Middle frontal gyrus (tissue), 1 donor: ENCODE results near the gene SSTR4.
A peak's percentile ranks its signal among the peaks of the same experiment; 100 is the strongest.
"Not testable (repeated sequence)": the region's sequence is repeated elsewhere in the genome, so short reads cannot be mapped to it uniquely, and the experiment has no call there.

ENCODE experiments used
- DNase-seq: peaks from one replicate; pipeline ENCODE4 v3.0.0-alpha.2; 2015; ENCODE audit warnings: low spot score; ENCODE audit errors: extremely low spot score

The SSTR4 gene

GRCh38 chr20:23018432-23018831, 16.7 kb upstream of the SSTR4 start:
- DNase-seq, result no peak

GRCh38 chr20:23018941-23019340, 16.2 kb upstream of the SSTR4 start:
- DNase-seq, result no peak

GRCh38 chr20:23019403-23019802, 15.7 kb upstream of the SSTR4 start:
- peak; percentile 7 for DNase-seq

- DNase-seq, result no peak
These were observed 14.7 kb upstream of the SSTR4 start for GRCh38 chr20:23020230-23021018.

GRCh38 chr20:23021541-23021940, 13.6 kb upstream of the SSTR4 start:
- DNase-seq, result no peak

GRCh38 chr20:23021951-23022350, 13.2 kb upstream of the SSTR4 start:
- DNase-seq, result no peak

- no peak for DNase-seq
These were observed 12.3 kb upstream of the SSTR4 start for GRCh38 chr20:23022849-23023248.

- no peak for DNase-seq
These were observed 11.4 kb upstream of the SSTR4 start for GRCh38 chr20:23023621-23024177.

GRCh38 chr20:23024701-23025100, 10.4 kb upstream of the SSTR4 start:
- no peak for DNase-seq

GRCh38 chr20:23025503-23025902, 9.6 kb upstream of the SSTR4 start:
- not testable (repeated sequence) for DNase-seq

GRCh38 chr20:23027721-23028120, 7.4 kb upstream of the SSTR4 start:
- DNase-seq, result no peak

GRCh38 chr20:23028392-23028791, 6.7 kb upstream of the SSTR4 start:
- DNase-seq, result no peak

GRCh38 chr20:23029324-23029723, 5.8 kb upstream of the SSTR4 start:
- no peak for DNase-seq

GRCh38 chr20:23031346-23031745, 3.8 kb upstream of the SSTR4 start:
- no peak for DNase-seq

- DNase-seq, result no peak
These were observed 2.9 kb upstream of the SSTR4 start for GRCh38 chr20:23032056-23032749.

- DNase-seq, result no peak
These were observed 2.4 kb upstream of the SSTR4 start for GRCh38 chr20:23032750-23033078.

- no peak for DNase-seq
These were observed 1.2 kb upstream of the SSTR4 start for GRCh38 chr20:23033918-23034317.

- no peak for DNase-seq
These were observed 619 bp downstream of the SSTR4 start for GRCh38 chr20:23035731-23036130.

GRCh38 chr20:23036371-23036770, 1.3 kb downstream of the SSTR4 start:
- DNase-seq, result no peak

GRCh38 chr20:23037017-23037481, 1.9 kb downstream of the SSTR4 start:
- DNase-seq, result no peak

GRCh38 chr20:23039136-23039875, 4.2 kb downstream of the SSTR4 start:
- no peak for DNase-seq
